ENCODE measurements around the gene SNX5. TPM values are rescaled to one million over a fixed set of nuclear protein-coding genes. Genes with fewer than 3 reads are reported as not detected.

Gene SNX5
- total and polyA plus RNA-seq, 10 of the 15 experiments (the other 5 are each of a cell fraction or from before 2014, with no cell fraction given) = 92.9 to 316 (median 245) TPM

GRCh38 chr20:17987988-17988387 is 19.4 kb upstream of the SNX5 start (continued):
- TF ChIP-seq ZBTB40 (IDR thresholded peaks at IDR 0.05; ENCODE audit: borderline replicate concordance) (no peak), RCOR1 (conservative IDR thresholded peaks at IDR 0.05; ENCODE audit: low read depth, low read length) (no peak), ZNF622 (IDR thresholded peaks at IDR 0.05) (no peak)

GRCh38 chr20:17985388-17986018 is 16.9 kb upstream of the SNX5 start:
- Histone ChIP-seq H3K79me2 (ENCODE audit: control insufficient read depth, insufficient read depth, low read length) (peaks cover 4% of the 10 kb centered on the region), H3K4me1 (ENCODE audit: control insufficient read depth, insufficient read depth, low read length) (no peaks in the 10 kb centered on the region)
- CTCF ChIA-PET = interaction anchor here (0.7 kb wide), 1 partner anchor 107 kb away, joined by 3 read pairs; no protein-coding TSS in a partner anchor

More at GRCh38 chr20:17985388-17986018, 16.9 kb upstream of the SNX5 start:
- RAD21 ChIA-PET (ENCODE audit: unreplicated experiment) = no interaction called here
- no peak overlapping the region for H3K9ac ChIP-seq (ENCODE audit: control insufficient read depth, insufficient read depth, low read length)
- no peak for FAIRE-seq
- intact Hi-C loops (cut with micrococcal nuclease; ENCODE audit: unreplicated experiment) (no loop called here), in situ Hi-C loops (cut with MboI) (no loop called here)
- no peak overlapping the region for H3K4me3 ChIP-seq
- no peak overlapping the region for H3K27ac ChIP-seq (ENCODE audit: control insufficient read depth, insufficient read depth)
- BruUV-seq (replicated peaks) = no TSS peak
- TF ChIP-seq GATAD2B (conservative IDR thresholded peaks at IDR 0.05; ENCODE audit: low read depth) (no peak), BMI1 (IDR thresholded peaks at IDR 0.05; ENCODE audit: borderline replicate concordance) (no peak), RB1 (IDR thresholded peaks at IDR 0.05; ENCODE audit: borderline replicate concordance) (no peak), MTA2 (IDR thresholded peaks at IDR 0.05; ENCODE audit: low read depth) (no peak), BRCA1 (IDR thresholded peaks at IDR 0.05; ENCODE audit: low read depth, low read length) (no peak), KDM1A (IDR thresholded peaks at IDR 0.05; ENCODE audit: borderline replicate concordance) (no peak), HCFC1 (IDR thresholded peaks at IDR 0.05; ENCODE audit: low read length) (no peak), EED (IDR thresholded peaks at IDR 0.05; ENCODE audit: low read depth) (no peak), NR2F1 (conservative IDR thresholded peaks at IDR 0.05) (no peak), REST (IDR thresholded peaks at IDR 0.05; ENCODE audit: low read depth, low read length) (no peak), POU2F2 (IDR thresholded peaks at IDR 0.05; ENCODE audit: borderline replicate concordance, low read depth, low read length) (no peak), SMC3 (IDR thresholded peaks at IDR 0.05; ENCODE audit: borderline replicate concordance, low read length) (no peak), TCF12 (IDR thresholded peaks at IDR 0.05; ENCODE audit: low read depth, low read length) (no peak), RBBP5 (conservative IDR thresholded peaks at IDR 0.05) (no peak), SIX5 (IDR thresholded peaks at IDR 0.05; ENCODE audit: low read depth, low read length, severe bottlenecking) (no peak)
- H3K27me3 ChIP-seq (replicated peaks in 1 of 2; ENCODE audit: control insufficient read depth in 2 of 2, insufficient read depth in 2 of 2, low read length in 1 of 2) = no peaks in the 10 kb centered on the region
- 84% methylated on average over 7 of the region's 7 CpGs for WGBS (ENCODE audit: insufficient coverage, insufficient replicate concordance, low lambda C conversion rate, missing lambda C conversion rate)
- POLR2A ChIA-PET = no interaction called here
- ATAC-seq = no peak
- H4K20me1 ChIP-seq (ENCODE audit: control insufficient read depth, insufficient read depth) = no peaks in the 10 kb centered on the region
- SMC1A ChIA-PET (ENCODE audit: uncharacterized antibody, unreplicated experiment) = interaction anchor here (0.6 kb wide), 1 partner anchor 91 kb away, joined by 3 read pairs; no protein-coding TSS in a partner anchor
- no peak for DNase-seq (ENCODE audit: low read depth, low spot score)
- H3K36me3 ChIP-seq (ENCODE audit: control insufficient read depth in 2 of 2, insufficient read depth in 2 of 2, low read length in 1 of 2) = peaks cover 2 to 11% of the 10 kb centered on the region in 2 experiments
- H2AFZ ChIP-seq (ENCODE audit: control insufficient read depth, low read depth, low read length) = no peak overlapping the region
- H3K9me3 ChIP-seq (replicated peaks; ENCODE audit: control insufficient read depth, insufficient read depth, low read length) = no peaks in the 10 kb centered on the region
- no peak overlapping the region for H3K4me2 ChIP-seq (ENCODE audit: control insufficient read depth, insufficient read depth)
